Prostate gland (tissue), 2 donors: Measurements from ENCODE around the gene PGPEP1. TPM values are rescaled to one million over a fixed set of nuclear protein-coding genes. Genes with fewer than 3 reads are reported as not detected.

Source experiments
- DNase-seq: peaks from one replicate; pipeline ENCODE4 v3.0.0-alpha.2; 2019; ENCODE audit warnings: low spot score
- H3K27ac ChIP-seq, 2 donors: fragments of 200-600 bp; sonication (generic); 2 replicates each; pipeline ENCODE4 v1.5.1; 2017 to 2019
- H3K27me3 ChIP-seq: fragments of 200-600 bp; sonication (generic); replicated peaks from 2 replicates; pipeline ENCODE4 v1.5.1; 2019; ENCODE audit not compliant: insufficient read depth
- H3K36me3 ChIP-seq, 2 donors: fragments of 200-600 bp; sonication (generic); 1 replicate in 1 of 2; 2 replicates in 1 of 2; pipeline versions ENCODE4 v1.5.1 to v1.8.1; 2017 to 2019
- H3K4me1 ChIP-seq: fragments of 200-600 bp; sonication (generic); replicated peaks from 2 replicates; pipeline ENCODE4 v1.5.1; 2019
- H3K4me3 ChIP-seq, 2 donors: fragments of 200-600 bp; sonication (generic); 2 replicates each; pipeline ENCODE4 v1.5.1; 2017 to 2019
- H3K9me3 ChIP-seq: fragments of 200-600 bp; sonication (generic); 2 replicates; pipeline ENCODE4 v1.5.1; 2017
- POLR2A ChIP-seq: fragments of 450-650 bp; IDR thresholded peaks from one replicate; pipeline ENCODE4 v1.6.1; 2016; ENCODE audit warnings: antibody characterized with exemption, mild to moderate bottlenecking
- POLR2AphosphoS5 ChIP-seq: sonication (generic); formaldehyde crosslinking; IDR thresholded peaks from one replicate; pipeline ENCODE4 v1.6.1; 2017; ENCODE audit warnings: antibody characterized with exemption
- WGBS: methylation state at CpG from one replicate; pipeline ENCODE4 v1.1.5; 2018; 5-methylcytosine and 5-hydroxymethylcytosine counted together
- intact Hi-C: fragments of 100-400 bp; cut with DNase I; formaldehyde crosslinking; loops from one replicate; pipeline ENCODE4 v1.14.2; 2022
- total RNA-seq, 2 donors: library from RNA; depleted of rRNA; stranded (reverse); fragments of >200 nt; gene quantifications; one replicate each; pipeline ENCODE4 v1.1.0, GENCODE V29; 2016
- TF ChIP-seq, protein P1 (sequence below), 4 experiments: fragments of 200-600 bp in 2 of 4; fragments of 450-650 bp in 2 of 4; sonication (generic) in 2 of 4; IDR thresholded peaks; 1 replicate in 3 of 4; 2 replicates in 1 of 4; pipeline ENCODE4 v1.5.1; 2016 to 2019; ENCODE audit warnings: antibody characterized with exemption in 4 of 4, mild to moderate bottlenecking in 2 of 4, moderate library complexity in 2 of 4

PGPEP1 gene
- total RNA-seq, 2 donors from 2014 or later, result 18.0 to 37.3 TPM

DNA sequence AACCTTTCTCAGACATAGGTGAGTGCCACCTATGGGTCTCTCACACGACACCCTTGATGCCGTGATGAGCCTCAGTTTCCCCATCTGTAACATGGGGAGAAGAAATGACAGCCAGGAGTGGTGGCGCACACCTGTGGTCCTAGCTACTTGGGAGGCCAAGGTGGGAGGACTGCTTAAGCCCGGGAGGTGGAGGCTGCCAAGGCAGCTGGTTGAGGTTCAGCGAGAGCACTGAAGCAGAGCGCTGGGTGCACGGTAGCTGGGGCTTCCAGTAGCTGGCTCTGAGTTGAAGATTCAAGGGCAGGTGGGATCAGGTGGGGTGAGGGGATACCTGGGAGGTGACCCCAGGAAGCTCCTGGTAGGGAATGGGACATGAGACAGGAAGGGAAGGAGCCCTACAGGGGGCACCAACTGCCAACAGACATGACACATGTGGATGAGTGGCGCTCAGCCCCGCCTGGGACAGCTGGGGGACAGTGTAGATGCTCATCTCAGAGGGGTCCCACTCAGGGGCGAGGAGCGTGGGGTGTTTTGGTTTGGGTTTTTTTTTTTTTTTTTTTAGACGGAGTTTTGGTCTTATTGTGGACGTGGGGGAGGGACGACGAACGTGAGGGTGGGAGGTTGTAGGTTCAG, 72.3 kb downstream of the PGPEP1 start:
- no peaks in the 10 kb centered on the region for H3K36me3 ChIP-seq
- intact Hi-C loops, result loop anchor here (10.0 kb wide), 1 partner anchor 208 kb away; the partner anchor contains the start of gene RAB3A
- no peaks in the 10 kb centered on the region for H3K9me3 ChIP-seq
- no peak overlapping the region for H3K4me3 ChIP-seq
- H3K27me3 ChIP-seq, result no peaks in the 10 kb centered on the region
- peaks cover 7% of the 10 kb centered on the region for H3K4me1 ChIP-seq
- 80% methylated on average over 16 of the region's 16 CpGs for WGBS
- H3K27ac ChIP-seq, result no peak overlapping the region
- TF ChIP-seq, protein P1, sequence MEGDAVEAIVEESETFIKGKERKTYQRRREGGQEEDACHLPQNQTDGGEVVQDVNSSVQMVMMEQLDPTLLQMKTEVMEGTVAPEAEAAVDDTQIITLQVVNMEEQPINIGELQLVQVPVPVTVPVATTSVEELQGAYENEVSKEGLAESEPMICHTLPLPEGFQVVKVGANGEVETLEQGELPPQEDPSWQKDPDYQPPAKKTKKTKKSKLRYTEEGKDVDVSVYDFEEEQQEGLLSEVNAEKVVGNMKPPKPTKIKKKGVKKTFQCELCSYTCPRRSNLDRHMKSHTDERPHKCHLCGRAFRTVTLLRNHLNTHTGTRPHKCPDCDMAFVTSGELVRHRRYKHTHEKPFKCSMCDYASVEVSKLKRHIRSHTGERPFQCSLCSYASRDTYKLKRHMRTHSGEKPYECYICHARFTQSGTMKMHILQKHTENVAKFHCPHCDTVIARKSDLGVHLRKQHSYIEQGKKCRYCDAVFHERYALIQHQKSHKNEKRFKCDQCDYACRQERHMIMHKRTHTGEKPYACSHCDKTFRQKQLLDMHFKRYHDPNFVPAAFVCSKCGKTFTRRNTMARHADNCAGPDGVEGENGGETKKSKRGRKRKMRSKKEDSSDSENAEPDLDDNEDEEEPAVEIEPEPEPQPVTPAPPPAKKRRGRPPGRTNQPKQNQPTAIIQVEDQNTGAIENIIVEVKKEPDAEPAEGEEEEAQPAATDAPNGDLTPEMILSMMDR (IDR thresholded peaks at IDR 0.05), result no peak
- no peak for TF ChIP-seq POLR2A
- TF ChIP-seq POLR2AphosphoS5, result no peak
- DNase-seq, result no peak

DNA sequence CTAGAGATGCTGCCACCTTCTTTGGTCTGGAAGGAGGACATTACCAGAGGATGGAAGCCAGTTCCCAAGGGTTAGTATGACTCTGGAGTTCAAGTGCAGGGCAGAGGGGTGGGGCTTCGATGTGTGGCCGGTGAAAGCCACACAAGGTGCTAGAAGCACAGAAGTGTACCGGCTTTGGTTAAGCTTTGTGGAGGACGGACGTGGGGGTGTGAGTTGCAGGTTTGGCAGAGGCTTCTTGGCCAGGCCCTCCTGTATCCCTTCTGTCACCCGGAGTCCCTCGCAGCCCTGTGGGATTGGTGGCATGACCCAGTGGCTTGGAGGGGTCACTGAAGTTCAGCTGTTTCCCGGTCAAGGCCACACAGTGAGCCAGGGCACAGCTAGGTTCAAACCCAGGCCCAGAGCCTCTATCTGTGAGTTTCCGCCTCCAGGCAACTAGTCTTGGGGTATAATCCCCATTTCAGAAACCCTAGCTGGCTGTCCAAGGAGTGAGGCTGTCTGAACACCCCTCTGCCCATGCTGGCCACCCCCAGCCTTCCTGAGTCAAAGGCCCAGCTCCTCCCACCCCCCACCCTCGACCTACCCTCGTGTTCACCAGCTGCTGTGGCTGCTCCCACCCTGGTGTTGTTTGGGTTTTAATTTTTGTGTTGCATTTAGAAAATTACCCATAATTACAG, 74.2 kb downstream of the PGPEP1 start:
- intact Hi-C loops, result loop anchor here (5.0 to 10.0 kb wide), 2 partner anchors 137 to 210 kb away; partner anchors contain the start of gene RAB3A
- H3K9me3 ChIP-seq, result no peaks in the 10 kb centered on the region
- H3K27ac ChIP-seq, result peak overlapping the region; percentile 77 to 82
- no peaks in the 10 kb centered on the region for H3K27me3 ChIP-seq
- H3K4me3 ChIP-seq, result no peak overlapping the region
- H3K36me3 ChIP-seq, result no peaks in the 10 kb centered on the region
- TF ChIP-seq, protein P1 (IDR thresholded peaks at IDR 0.05), result no peak
- TF ChIP-seq POLR2AphosphoS5, result no peak
- no peak for TF ChIP-seq POLR2A
- DNase-seq, result no peak
- 21% methylated on average over 11 of the region's 11 CpGs for WGBS
- H3K4me1 ChIP-seq, result peaks cover 14% of the 10 kb centered on the region

DNA sequence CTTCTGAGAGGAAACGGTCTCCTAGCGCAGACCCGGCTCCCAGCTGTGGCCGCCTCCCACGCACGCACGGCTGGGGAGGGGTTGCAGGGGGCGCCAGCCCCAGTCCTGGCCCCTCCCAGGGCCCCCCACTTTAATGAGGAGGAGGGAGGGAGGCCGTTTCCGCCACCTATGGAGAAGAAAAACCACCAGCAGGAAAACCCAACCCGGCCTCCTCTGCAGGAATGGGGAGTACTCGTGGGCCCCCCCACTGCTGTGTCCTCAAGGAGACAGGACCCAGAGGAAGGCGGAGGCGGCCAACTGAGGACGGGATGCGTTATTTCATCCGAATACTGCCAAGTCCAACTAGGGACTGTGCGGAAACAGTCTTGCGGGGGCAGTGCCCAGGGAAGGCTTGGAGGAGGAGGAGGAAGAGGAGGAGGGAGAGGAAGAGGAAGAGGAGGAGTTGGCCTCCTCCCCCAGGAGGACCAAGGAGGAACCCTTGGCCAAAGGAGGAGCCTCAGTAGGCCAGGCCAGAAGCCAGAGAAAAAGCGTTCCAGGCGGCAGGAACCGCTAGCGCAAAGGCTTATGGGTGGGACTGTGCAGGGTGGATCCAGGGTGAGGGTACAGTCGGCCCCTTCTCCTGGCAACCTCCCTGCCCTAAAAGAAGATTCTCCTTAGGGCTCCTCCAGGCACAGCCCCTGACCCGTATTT, 74.9 kb downstream of the PGPEP1 start:
- Histone ChIP-seq H3K4me3 (peak overlapping the region in 1 of 2 donors; percentile 13), H3K4me1 (peaks cover 14% of the 10 kb centered on the region), H3K27me3 (no peaks in the 10 kb centered on the region)

DNA sequence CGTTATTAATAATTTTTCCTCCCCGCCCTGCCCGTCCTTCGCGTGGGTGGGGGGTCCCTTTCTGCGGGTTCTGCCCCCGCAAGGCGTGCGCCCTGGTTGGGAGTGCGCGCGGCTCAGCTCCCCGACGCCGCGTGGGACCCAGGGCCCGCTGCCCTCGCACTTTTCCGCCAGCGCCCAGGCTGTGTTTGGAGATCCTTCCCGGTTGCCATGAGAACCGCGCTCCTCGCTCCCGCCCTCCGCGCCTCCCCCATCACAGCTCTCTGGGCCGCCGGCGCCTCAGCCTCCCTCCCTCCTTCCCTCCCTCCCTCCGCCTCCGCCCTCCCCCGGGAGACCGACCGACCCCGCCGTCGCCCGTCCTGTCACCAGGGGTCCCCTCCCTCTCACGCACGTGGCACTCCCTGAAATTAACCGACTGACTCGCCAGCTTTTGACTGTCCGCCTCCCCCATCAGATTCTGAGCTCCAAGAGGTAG, 76.4 kb downstream of the PGPEP1 start:
- no peaks in the 10 kb centered on the region for H3K36me3 ChIP-seq
- peak; percentile 53 for DNase-seq
- no peaks in the 10 kb centered on the region for H3K27me3 ChIP-seq
- peaks cover 14% of the 10 kb centered on the region for H3K4me1 ChIP-seq
- WGBS, result 1% methylated on average over 44 of the region's 44 CpGs
- H3K4me3 ChIP-seq, result peak overlapping the region; percentile 26 to 28
- TF ChIP-seq POLR2AphosphoS5 (no peak), POLR2A (no peak)
- TF ChIP-seq, protein P1 (IDR thresholded peaks at IDR 0.05), result no peak
- peak overlapping the region; percentile 77 to 82 for H3K27ac ChIP-seq
- no peaks in the 10 kb centered on the region for H3K9me3 ChIP-seq
- intact Hi-C loops, result loop anchor here (5.0 to 10.0 kb wide), 2 partner anchors 140 to 212 kb away; partner anchors contain the start of gene RAB3A

More for the DNA sequence above, 74.9 kb downstream of the PGPEP1 start:
- no peaks in the 10 kb centered on the region for H3K9me3 ChIP-seq
- TF ChIP-seq POLR2A (peak; percentile 24), POLR2AphosphoS5 (peak; percentile 66)
- TF ChIP-seq, protein P1 (IDR thresholded peaks at IDR 0.05), result no peak
- intact Hi-C loops, result loop anchor here (5.0 to 10.0 kb wide), 2 partner anchors 138 to 211 kb away; partner anchors contain the start of gene RAB3A
- H3K27ac ChIP-seq, result peak overlapping the region; percentile 77 to 82
- WGBS, result 33% methylated on average over 25 of the region's 25 CpGs
- no peak for DNase-seq
- H3K36me3 ChIP-seq, result no peaks in the 10 kb centered on the region
